Activated CD8-positive, alpha-beta memory T cell treated with anti-CD3 and anti-CD28 coated beads, Interleukin-2, amount 50 U/mL, for 48 hours (primary cell): ENCODE results near the gene ALOX12B.
A peak's percentile ranks its signal among the peaks of the same experiment; 100 is the strongest.
"Not testable (repeated sequence)": the region's sequence is repeated elsewhere in the genome, so short reads cannot be mapped to it uniquely, and the experiment has no call there.

Source experiments
- DNase-seq: peaks from one replicate; pipeline ENCODE4 v3.0.0-alpha.2; 2020

ALOX12B gene

DNA sequence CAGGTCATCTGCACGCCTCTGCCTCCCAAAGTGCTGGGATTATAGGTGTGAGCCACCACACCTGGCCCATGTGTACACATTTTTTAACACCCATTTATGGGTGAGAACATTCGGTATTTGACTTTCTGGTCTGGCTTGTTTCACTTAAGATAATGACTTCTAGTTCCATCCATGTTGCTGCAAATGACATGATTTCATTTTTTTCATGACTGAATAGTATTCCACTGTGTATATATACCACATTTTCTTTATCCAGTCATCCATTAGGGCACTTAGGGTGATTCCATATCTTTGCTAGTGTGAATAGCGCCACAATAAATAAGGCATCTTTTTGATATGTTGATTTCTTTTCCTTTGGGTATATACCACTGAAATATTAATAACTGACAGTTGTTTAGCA, 5.6 kb downstream of the ALOX12B start:
- no peak for DNase-seq

DNA sequence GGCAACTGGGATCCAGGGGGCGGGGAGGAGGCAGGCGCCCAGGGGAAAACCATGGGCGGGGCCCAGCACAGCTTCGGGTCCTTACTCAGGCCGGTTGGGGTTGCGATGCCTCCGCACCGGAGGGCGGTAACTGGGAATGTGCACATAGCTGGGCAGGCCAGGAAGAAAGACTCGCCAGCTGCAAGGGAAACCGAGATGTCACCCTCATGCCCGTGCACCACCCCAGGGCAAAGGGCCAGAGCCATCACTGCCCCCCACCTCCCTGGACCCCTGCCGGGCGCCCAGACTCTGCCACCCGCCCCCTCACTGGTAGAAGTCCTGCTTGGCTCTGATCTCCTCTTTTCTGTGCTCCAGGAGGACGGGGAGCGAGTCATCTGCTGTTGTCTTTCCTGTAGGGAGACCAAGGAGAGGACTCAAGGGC, 6.7 kb downstream of the ALOX12B start:
- no peak for DNase-seq

DNA sequence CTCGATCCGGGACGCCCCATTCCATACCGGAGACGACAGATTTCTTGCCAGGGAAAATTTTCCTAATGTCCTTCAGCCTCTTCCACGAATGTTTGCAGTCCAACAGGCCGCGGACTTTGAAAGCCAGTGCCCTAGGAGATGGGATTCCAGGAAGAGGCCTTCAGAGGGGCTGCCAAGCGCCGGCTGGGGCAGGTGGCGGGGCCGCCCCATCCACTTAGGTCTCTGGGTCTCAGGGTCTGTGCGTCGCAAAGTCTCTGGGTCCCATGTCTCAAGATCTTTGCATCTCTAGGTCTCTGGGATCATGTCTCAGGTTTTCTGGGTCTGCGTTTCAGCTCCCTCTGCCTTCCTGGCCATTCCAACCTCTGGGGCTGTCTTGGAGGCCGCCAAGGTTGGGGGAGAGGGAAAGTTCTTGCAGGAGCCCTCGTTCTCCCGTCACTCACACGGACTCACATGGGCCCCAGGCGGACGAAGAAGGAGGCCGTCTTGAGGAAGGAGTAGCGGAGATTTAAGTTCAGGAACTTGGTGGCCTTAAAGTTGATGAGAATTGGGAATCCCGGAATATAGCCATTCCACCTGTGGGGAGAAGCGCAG, 7.2 kb downstream of the ALOX12B start:
- DNase-seq, result no peak

DNA sequence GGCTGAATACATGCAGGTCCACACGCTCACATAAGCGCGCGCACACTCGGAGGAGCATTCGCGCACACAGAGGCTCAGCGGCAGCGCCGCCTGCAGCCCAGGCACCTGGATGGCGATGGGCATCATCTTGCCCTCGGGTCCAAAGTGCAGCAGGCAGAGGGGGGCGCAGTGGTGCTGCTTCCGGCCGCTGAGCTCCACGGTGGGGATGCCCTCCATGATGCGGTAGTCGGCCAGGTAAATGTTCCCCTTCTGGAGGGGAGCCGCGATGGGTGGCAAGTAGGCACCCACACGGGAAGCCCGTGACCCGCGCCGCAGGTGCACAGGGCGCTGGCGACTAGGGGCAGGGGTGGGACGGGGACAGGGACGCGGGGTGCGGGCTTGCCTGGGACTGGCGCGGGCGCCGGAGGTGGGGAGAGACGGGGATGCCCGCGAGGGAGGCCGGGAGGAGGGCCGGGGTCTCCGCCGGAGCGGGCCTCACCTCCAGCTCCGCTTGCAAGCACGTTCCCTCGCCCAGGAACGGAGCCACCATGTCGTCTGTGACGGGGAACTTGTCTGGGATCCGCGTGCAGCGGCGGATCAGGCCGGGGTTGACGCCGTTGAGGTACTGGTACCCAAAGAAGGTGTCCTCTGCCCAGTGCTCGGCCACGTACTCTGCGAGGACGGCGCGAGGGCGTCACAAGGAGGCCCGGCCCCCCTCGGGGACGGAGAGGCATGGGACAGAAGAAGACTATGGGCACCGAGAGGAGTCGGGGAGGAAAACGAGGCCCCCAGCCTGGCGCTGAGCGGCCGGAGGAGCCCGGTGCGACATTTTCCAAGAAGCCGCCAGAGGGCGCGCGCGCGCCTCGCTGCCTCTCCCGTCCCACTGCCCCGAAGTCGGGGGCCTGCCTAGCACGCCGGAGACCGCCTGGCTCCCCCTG, 8.0 kb downstream of the ALOX12B start:
- DNase-seq, result peak; percentile 94

DNA sequence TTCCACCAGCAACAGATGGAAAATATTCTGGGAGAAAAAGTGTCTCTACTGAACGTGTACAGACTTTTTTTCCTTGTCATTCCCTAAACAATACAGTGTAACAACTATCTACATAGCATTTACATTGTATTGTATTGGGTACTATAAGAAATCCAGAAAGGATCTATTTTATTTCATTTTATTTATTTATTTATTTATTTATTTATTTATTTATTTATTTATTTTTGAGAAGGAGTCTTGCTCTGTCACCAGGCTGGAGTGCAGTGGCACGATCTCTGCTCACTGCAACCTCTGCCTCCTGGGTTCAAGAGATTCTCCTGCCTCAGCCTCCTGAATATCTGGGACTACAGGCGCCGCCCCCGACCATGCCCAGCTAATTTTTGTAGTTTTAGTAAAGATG, 9.6 kb downstream of the ALOX12B start:
- not testable (repeated sequence) for DNase-seq

DNA sequence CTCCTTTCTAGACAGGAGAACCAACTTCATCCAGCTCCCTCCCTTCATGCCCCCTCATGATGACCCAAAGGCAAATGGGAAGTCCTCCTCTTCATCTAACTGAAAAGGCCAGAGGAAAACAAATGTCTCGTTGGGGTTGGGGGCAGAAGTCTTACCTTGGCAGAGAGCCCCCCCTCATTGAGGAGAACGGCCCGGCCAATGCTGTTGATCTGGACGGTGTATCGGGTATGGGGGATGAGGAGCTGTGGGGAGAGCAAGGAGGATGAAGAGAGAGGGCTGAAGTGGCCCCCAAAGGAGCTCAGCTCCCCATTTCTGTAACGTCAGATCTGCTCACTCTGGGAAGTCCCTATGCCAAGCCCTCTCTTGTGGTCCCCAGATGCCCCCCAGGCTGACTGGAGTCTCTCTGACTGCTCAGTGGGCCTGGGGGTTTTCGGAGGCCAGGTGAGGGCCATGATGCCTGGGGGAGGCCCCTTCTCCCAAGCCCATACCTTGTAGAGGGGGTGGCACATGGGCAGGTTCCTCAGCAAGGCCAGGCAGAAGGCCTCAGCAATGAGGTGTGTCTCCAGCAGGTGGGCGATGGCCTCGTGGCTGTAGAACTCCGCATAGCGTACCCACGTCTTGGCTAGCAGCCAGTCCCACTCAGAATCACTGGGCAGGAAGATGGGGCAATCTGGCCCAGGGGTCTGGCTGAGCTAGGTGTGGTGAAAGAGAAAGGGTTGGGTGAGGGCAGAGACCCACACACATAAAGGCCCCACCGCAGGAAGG, 10.8 kb downstream of the ALOX12B start:
- no peak for DNase-seq

DNA sequence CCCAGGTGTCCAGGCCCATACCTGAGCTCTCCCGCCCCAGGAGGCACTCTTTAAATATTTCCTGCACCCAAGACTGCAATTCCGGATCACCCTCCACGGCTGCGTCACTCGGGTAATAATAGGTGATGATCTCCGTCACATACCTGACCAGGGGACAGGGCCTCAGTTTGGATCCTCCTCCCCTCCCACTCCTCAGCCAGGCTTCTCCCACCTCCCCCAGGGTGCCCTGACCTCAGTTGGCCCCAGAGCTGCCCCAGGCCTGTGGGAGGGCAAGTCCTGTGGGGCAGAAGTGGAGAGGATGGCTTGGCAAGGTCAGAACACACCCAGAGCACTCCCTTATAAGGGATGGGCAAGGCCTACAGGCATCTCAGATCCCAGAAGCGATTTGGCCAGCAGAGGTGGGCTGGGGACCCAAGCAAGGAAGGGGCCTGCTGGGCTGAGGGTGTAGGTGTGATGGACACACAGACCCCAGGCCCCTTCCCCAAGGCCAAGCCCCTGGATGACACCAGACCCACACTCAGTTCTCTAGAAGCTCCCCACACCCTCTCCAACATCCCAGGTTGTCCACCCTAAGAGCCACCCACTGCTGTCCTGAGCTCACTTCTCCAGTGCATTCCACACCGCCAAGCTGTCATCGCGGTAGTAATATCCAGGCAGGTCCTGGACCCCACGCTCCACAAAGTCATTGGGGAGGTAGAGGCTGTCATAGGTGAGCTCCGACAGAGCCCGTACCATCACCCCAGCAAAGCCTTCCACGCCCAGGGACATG, 11.8 kb downstream of the ALOX12B start:
- no peak for DNase-seq

DNA sequence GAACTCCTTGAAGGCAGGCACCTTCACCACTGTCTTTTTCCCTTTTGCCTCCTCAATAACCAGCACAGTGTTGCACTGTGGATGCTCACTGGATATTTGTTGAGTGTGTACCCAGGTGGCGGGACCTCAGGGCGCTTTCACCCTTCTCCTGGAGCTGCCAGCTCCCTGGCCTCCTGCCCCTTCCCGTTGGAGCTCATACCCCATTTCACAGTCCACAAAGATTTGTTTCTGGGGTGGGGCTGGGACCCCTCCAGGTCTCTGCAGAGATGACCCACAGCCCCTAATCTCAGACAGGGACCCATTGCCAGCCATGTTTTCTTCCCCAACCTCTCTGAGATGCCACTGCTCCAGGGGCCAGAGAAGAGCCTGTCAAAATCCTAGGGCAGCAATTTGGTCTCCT, 12.4 kb downstream of the ALOX12B start:
- DNase-seq, result no peak

DNA sequence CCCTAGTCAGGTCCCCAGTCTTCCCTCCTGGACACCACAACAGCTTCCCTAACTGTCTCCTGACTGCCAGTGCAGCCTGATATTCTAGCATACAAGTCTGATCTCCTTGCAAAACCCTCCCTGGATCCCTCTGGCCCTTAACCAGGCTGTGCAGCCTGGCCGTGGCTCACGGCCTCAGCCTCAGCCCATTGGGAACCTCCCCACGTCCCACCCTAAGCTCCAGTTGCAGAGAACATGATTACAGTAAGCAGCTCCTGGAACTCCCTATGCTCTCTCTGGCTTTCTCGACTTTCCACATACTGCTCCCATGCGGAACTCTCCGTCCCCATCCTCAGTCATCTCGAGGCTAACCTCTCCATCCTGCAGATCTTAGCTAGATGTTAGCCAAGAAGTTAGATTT, 13.0 kb downstream of the ALOX12B start:
- no peak for DNase-seq

DNA sequence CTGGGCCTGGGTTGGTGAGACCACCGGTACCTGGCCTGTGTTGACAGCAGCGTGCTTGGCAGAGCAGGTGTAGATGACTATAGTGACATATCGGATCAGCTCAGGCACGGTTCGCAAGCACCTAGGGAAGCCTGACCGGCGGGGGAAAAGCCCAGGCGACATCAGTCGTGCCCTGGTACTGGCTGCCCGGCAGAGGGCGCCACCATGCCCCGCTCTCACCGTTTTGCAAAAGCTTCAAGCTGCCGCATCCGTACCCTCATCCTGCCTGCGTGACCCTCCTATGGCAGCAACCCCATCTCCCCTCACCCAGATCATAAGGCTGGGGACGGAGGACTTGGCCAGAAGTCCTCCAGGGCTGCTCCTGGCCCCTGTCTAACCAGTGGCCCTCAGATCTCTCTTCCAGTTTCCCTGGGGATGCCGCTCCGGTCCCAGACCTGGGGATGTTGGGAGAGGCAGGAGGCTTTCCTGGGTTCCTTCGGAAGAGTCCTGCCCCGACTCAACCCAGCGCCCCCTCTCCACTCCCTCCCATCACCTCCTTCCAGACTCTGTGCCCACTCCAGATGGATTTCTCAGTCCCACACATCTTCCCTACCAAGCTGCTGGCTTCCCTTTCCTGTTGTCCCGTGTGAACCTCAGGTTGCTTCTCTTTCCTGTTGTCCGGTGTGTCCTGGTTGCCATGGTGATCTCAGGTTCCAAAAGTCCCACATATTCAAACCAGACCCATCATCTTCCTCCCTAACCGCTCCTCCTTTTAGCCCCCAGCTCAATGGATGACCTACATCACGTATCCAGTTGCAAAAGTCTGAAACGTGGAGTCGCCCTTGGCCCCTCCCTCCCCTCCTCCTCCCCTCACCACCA, 13.7 kb downstream of the ALOX12B start:
- peak; percentile 95 for DNase-seq

DNA sequence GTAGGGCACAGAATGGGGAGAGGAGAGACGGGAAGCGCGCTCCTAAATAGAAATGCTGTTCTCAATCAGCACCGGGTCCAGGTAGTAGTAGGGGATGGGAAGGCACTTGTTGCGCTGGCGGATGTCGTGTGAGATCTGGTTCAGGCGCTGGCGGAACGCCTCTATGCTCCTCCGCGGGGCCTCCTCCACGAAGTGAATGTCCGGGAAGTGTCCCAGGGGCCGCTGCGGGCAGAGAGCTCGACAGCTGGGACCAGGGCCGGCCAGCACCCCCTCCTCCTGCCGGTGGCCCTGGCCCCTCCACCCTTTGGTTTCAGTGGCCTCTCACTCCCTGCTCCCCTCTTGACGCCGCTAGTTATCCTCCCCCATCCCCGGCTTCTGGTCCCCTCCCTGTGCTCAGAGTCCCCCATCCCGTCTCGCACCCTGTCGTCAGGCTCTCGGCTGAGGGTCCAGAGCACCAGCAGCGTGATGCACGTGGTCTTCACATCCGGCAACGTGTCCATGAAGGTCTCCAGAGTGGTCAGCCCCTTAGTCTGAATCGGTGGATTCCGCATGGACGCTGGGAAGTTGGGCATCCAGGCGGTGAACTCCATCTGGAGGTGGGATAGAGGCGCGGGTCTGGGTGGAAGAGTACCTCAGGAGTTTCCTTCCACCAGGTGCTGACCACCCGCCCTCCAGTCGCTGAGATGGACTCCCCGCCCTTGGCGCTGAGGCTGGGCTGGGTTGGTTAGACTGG, 14.6 kb downstream of the ALOX12B start:
- DNase-seq, result peak; percentile 69

DNA sequence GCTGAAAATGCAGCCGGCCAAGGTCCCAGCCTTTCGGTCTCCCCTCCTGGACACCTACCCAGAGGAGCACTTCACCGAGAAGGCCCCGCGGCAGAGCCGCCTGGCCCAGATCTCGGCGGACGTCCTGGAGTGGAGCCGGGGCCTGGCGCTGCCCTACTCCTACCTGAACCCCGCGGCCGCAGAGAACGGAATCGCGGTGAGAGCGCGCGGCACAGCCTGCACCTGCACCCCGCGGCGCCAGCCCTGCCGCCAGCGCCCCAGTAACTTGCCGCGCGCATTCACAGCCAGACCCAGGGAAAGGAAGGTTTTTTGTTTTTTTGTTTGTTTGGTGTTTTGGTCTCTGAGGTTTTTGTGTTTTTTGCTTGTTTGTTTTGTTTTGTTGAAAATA, 15.2 kb downstream of the ALOX12B start:
- DNase-seq, result no peak

DNA sequence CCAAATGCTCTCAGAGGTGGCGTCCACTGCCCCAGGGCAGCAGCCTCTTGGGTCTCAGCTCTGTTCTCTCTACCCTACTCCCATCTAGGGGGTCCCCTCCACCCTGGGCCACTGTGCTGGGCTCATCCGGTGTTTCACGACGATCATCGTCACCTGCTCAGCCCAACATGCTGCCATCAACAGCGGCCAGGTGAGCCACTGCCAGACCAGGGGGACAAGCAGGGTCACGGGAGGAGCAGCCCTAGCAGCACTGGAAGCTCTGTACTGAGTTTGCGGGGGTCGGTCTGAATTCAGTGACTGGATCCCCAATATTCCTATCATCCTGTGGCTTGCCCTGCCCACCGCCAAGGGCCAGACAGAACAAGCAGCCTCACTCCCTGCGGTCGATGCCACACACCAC, 16.0 kb downstream of the ALOX12B start:
- DNase-seq, result no peak

DNA sequence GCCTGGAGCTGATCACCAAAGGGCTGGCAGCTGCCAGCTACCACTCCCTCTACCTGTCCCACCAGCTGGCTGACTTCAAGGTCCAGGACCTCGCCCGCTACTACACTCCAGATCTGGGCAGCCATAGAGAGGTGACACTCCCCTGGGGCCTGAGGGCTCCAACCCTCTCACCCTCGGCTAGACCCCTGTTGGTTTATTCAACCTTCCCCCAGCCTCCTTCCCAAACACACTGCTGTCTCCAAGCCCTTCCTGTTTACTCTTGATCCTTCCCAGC, 18.0 kb downstream of the ALOX12B start:
- DNase-seq, result no peak

DNA sequence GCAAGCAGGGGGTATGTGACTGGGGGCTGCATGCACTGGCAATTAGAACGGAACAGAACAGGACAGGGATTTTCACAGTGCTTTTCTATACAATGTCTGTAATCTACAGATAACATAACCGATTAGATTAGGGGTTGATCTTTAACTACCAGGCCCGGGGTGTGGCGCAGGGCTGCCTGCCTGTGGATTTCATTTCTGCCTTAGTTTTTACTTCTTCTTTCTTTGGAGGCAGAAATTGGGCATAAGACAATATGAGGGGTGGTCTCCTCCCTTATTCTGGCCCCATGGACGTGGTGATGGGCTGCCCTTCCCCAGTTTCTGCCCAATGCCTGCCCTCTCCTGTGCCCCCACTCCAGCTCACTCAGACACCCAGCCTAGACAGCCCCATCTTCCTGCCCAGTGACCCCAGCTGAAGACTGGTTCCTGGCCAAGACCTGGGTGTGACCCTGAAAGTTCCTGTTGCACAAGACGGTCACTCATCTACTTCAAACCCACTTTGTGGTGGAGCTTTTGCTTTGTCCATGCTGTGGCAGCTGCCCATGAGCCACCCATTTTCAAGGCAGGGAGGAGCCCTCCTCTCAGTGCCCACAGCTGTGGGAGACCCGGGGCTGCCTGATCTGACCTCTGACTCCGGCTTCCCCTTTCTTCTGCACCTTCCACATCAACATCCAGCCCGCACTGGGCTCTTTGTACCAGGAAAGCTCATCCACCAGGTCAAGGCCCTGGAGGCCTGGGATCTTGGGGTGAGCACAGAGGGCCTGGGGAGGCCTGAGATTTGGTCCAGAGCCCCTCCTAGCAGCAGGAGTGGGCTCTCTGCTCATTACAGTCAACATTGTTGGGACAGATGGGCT, 18.6 kb downstream of the ALOX12B start:
- DNase-seq, result no peak

DNA sequence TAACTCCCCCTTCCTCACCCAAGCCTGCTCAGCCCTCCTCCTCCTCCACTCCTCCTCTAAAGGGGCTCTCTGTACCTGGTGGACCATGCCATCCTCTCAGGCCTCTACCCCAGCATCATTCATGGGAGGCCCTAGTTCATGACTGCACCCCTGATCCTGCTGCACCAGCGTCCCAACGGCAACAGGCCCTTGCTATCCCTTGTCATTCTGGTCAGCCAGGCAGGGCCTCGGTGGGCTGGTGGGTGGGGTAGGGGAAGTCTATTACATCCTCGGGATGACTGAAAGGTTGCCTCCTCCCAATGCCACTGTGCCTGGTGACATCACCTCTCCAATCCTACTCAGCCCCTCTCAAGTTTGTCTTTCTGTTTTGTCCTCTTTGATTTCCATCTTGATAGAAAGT, 19.7 kb downstream of the ALOX12B start:
- no peak for DNase-seq

DNA sequence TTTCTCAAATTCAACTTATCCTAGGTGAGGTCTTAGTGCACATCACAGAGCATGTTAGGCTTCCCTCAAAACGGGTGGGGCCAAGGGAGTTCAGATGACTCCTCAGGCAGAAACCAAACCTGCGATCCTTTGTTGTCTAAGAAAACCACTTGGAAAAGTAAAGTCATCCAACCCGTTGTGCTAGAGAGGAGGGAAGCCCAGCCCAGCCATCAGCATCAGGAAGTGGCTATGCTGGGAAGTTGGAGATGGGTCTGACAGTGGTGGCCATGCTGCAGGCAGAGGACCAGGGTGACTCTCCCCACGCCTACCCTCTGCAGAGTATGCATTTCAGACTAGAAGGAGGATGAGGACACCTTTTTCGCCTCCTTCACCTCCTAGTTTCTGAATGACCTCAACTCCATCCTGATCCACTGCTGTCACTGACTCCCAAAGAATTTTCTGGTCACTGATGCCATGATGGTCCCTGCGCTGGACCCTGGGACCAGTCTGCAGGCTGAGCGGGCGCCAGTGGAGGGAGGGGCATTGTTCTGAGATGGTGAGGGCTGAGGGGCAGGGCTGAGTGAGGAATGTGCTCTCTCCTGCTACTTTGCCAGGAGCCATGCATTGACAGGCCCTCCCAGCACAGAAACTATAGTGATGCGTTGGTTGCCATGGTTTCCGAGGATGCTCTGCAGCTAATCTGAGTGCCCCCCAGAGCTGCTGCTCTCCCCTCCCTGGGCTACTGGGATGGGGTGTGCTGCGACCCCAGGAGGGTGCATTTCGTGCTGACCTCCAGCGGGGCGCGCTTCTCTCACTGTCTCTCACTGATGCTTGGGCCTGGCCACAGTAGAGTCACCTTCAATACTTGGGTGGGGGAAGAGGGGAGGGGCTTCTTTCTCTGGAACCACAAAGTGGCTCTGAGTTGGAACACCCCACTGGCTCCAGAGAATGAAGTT, 20.4 kb downstream of the ALOX12B start:
- DNase-seq, result no peak

DNA sequence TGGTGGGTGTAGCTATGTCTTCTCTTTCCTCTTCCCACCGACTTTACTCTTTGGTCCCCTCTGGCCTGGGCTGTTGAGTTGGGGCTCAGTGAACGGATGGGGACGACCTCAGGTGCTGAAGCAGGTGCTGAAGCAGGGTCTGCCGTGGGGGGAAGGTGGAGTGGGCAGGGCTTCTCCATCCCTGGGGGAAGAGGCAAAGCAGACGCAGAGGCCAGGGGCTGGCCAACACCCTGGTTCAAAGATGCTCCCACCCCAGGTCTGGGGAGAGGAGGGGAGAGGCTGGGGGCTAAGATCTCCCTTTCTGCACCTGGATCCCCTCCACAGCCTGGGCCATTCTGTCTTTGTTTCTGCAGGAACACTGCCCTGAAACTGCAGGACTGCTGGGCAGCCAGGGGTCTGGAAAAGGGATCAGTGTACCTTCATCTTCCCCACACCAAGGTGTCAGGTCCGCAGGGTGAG, 22.9 kb downstream of the ALOX12B start:
- DNase-seq, result no peak
